GM12864 (cell line): Measurements from ENCODE around the gene NPC1.
"Not testable (repeated sequence)": the region's sequence is repeated elsewhere in the genome, so short reads cannot be mapped to it uniquely, and the experiment has no call there.

Source experiments
- DNase-seq: peaks from one replicate; pipeline ENCODE4 v3.0.0-alpha.2; 2011; ENCODE audit warnings: low read depth
- H3K4me3 ChIP-seq: 2 replicates; pipeline ENCODE4 v1.5.1; 2011; ENCODE audit warnings: mild to moderate bottlenecking, low read depth, low read length, control low read depth
- TF ChIP-seq, protein P1 (sequence below): IDR thresholded peaks from 2 replicates; pipeline ENCODE4 v1.5.1; 2011; ENCODE audit warnings: low read depth, mild to moderate bottlenecking, moderate library complexity, low read length, control low read depth, inconsistent platforms; ENCODE audit errors: missing control alignments

NPC1 gene

DNA sequence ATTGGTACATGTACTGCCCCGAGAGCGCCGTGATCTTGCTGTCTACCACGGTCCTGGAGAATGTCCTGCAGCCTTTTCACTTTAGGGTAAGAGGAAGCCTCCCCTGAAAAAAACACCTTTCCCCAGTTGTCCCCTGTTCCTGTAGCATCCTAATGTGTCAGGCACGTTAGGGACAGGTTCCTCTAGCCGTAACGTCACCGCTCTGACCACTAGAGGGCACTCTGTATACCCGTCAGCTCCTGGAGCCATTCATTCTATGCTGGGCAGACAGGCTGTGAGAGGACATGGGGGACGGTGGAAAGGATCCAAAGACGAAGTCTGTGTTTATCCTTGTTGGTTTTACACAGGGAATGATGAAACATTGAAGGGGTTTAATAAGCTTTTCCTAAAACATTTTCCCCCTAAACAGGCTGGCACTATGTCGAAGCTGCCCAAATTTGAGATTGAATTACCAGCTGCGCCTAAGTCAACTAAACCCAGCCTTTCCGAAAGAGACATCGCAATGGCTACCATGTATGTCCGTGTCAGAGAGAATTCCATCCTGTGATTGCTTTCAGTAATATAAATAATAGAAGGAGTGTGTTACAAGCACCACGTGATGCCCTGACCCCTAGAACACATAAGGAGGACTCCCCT, 70.3 kb downstream of the NPC1 start:
- no peak overlapping the region for H3K4me3 ChIP-seq
- peak; percentile 55 for DNase-seq
- TF ChIP-seq, protein P1, sequence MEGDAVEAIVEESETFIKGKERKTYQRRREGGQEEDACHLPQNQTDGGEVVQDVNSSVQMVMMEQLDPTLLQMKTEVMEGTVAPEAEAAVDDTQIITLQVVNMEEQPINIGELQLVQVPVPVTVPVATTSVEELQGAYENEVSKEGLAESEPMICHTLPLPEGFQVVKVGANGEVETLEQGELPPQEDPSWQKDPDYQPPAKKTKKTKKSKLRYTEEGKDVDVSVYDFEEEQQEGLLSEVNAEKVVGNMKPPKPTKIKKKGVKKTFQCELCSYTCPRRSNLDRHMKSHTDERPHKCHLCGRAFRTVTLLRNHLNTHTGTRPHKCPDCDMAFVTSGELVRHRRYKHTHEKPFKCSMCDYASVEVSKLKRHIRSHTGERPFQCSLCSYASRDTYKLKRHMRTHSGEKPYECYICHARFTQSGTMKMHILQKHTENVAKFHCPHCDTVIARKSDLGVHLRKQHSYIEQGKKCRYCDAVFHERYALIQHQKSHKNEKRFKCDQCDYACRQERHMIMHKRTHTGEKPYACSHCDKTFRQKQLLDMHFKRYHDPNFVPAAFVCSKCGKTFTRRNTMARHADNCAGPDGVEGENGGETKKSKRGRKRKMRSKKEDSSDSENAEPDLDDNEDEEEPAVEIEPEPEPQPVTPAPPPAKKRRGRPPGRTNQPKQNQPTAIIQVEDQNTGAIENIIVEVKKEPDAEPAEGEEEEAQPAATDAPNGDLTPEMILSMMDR = peak; percentile 94

DNA sequence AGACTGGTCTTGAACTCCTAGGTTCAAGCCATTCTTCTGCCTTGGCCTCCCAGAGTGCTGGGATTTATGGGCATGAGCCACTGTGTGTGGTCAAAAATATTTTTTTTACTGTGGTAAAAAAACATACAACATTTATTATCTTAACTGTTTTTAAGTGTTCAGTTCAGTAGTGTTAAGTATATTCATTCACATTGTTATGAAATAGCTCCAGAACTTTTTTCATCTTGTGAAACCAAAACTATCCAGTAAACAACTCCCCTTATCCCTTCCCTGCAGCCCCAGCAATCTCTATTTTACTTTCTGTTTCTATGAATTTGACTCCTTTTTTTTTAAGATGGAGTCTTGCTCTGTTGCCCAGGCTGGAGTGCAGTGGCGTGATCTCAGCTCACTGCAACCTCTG, 73.7 kb downstream of the NPC1 start:
- TF ChIP-seq, protein P1 = no peak
- no peak overlapping the region for H3K4me3 ChIP-seq
- DNase-seq = no peak

DNA sequence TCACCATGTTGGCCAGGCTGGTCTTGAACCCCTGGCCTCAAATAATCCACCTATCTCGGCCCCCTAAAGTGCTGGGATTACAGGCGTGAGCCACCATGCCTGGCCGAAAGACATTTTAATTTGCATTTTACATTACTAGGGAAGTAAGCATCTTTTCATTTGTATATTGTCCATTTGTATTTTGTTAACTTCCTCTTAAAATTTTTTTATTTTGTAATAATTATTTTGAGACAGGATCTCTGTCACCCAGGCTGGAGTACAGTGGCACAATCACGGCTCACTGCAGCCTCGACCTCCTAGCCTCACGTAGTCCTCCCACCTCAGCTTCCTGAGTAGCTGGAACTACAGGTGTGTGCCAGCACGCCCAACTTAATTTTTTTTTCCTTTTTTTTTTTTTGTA, 74.1 kb downstream of the NPC1 start:
- H3K4me3 ChIP-seq, DNase-seq: not testable (repeated sequence)

DNA sequence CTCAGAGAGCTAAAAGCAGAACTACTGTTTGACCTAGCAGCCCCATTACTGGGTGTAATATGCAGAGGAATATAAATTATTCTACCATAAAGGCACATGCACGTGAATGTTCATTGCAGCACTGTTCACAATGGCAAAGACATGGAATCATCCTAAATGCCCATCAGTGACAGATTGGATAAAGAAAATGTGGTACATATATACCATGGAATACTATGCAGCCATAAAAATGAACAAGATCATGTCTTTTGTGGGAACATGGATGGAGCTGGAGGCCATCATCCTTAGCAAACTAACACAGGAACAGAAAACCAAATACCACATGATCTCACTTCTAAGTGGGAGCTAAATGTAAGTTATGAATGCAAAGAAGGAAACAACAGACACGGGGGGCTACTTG, 75.4 kb downstream of the NPC1 start:
- not testable (repeated sequence) for DNase-seq, H3K4me3 ChIP-seq

DNA sequence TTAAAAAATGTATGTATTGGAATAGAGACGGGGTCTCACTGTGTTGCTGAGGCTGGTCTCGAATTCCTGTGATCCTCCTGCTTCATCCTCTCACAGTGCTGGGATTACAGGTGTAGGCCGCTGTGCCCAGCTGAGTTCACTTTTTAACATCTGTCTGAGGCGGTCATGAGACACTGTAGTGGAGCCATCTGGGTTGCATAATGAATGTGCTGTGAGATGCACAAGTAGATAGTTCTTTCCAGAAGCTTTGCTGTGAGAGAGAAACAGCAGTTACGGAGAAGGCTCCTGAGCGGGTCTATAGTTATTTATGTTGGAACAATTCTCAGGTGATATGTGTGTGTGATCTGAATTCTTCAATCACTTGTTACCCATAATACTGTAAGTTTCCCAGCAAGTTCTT, 79.9 kb downstream of the NPC1 start:
- TF ChIP-seq, protein P1 = no peak
- no peak overlapping the region for H3K4me3 ChIP-seq
- DNase-seq = no peak

DNA sequence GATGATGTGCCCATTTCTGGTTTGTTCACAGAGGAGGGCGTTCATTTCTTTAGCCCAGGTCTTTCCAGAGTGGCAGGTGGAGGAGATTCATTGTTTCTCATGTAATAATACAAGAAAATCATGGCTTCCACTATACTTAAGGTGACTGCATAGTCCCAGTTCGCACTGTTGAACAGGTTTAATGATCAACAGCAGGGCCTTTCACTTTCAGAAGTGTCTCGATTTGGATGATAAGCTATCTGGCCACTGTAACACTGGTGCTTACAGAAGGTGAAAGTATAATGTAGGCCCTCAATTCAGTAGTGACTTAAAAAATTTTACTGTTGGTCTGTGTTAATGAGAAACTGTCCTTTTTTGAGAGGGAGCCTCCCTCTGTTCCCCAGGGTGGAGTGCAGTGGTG, 81.6 kb downstream of the NPC1 start:
- TF ChIP-seq, protein P1 = no peak
- DNase-seq = no peak
- peak overlapping the region; percentile 94 for H3K4me3 ChIP-seq

DNA sequence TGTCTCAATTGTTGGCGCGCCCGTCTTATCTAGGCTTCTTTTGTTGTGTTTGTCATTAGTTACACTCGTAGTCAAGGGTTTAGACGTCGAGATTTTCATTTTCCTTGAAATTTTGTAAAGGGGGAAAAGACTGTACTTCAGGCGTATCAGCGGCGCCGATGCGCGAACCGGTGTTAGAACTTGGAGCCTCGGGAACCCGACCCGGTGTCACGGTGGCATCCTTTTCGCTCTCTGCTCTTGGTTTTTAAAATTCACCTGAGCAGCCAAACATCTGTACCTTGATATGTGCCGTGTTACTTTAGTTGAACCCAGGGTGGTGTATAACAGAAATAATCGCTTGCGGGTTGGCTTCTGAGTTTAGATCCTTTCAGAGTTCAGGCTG, 82.4 kb downstream of the NPC1 start:
- H3K4me3 ChIP-seq = peak overlapping the region; percentile 94
- TF ChIP-seq, protein P1 = no peak
- no peak for DNase-seq

DNA sequence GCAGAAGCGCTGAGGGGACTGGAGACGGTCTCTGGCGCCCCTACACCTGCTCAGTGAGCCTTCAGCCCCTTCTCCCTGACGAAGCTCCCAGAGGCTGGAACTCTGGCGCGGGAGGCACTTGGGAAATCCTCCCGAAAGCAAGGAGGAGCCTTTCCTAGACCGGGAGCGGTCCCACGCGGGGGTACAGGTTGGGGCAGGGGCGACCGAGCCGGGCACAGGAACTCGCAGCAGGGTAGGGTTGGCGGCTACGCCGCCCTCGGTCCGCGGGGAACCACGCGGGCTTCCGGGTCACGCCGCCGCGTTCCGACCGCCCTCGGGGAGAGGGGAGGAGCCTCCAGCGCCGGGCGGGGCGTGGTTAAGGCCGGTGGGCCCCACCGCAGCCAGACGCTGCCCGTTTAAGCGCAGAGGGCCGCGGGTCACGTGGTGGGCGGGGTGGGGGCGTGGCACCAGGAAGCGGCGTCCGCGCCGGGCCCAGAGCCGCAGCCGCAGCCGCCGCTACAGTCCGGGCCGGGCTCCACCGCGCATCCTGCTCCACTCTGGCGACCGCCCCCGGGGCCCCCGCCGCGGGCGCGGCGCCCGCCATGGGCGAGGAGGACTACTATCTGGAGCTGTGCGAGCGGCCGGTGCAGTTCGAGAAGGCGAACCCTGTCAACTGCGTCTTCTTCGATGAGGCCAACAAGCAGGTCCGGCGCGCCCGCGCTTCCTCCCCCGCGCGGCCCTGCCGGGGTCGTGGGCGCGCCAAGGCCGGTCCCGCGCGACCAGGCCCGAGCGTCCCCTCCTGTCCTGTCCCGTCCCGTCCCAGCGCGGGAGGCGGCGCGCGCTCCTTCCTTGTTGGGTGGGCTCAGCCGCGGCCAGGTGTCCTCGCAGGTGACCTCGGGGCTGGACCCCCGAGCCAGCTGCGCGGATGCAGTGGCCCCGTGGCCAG, 83.0 kb downstream of the NPC1 start, which contains the start of gene RMC1:
Gene RMC1 (plus strand): TSS at position 474 of the 925 bp plus-strand sequence. CDS start 108 bp downstream, at position 582.
- peak; percentile 71 for DNase-seq
- TF ChIP-seq, protein P1 = no peak
- H3K4me3 ChIP-seq = peak within 1 kb of the TSS; percentile 94
